Kidney epithelial cell (primary cell): Measurements from ENCODE around the gene RASL11A. TPM values are rescaled to one million over a fixed set of nuclear protein-coding genes. Genes with fewer than 3 reads are reported as not detected.

Experiments
- DNase-seq: peaks from one replicate; pipeline ENCODE4 v3.0.0-alpha.2; 2010; ENCODE audit warnings: low read depth
- H3K27me3 ChIP-seq: 2 replicates; pipeline ENCODE4 v1.6.0; 2011; ENCODE audit warnings: low read length; ENCODE audit not compliant: control insufficient read depth, insufficient read depth
- H3K36me3 ChIP-seq: 2 replicates; pipeline ENCODE4 v1.5.1; 2011; ENCODE audit warnings: low read length; ENCODE audit not compliant: control insufficient read depth, insufficient read depth
- H3K4me3 ChIP-seq: 2 replicates; pipeline ENCODE4 v1.5.1; 2011; ENCODE audit warnings: low read depth, mild to moderate bottlenecking, control low read depth, low read length
- CTCF ChIP-seq: IDR thresholded peaks from 2 replicates; pipeline ENCODE4 v1.5.1; 2011; ENCODE audit warnings: mild to moderate bottlenecking, moderate library complexity, low read length, control low read depth, inconsistent platforms; ENCODE audit not compliant: insufficient read depth, poor library complexity, severe bottlenecking
- total RNA-seq: library from RNA; depleted of rRNA; stranded (reverse); fragments of >200 nt; gene quantifications from 2 replicates; pipeline ENCODE4 v1.2.3, GENCODE V29; 2015

The RASL11A gene
- total RNA-seq, 1 donor from 2014 or later = 1.6 TPM

- Histone ChIP-seq H3K27me3 (no peaks in the 10 kb centered on the region), H3K36me3 (no peaks in the 10 kb centered on the region), H3K4me3 (no peak overlapping the region)
- no peak for DNase-seq
- no peak for TF ChIP-seq CTCF
Measured at GRCh38 chr13:27263438-27263837, 7.2 kb upstream of the RASL11A start.

- H3K4me3 ChIP-seq = no peak overlapping the region
- no peaks in the 10 kb centered on the region for H3K27me3 ChIP-seq
- DNase-seq = no peak
- no peak for TF ChIP-seq CTCF
- no peaks in the 10 kb centered on the region for H3K36me3 ChIP-seq
Measured at GRCh38 chr13:27264181-27264580, 6.4 kb upstream of the RASL11A start.

GRCh38 chr13:27264648-27265047 is 6.0 kb upstream of the RASL11A start:
- no peak for DNase-seq
- TF ChIP-seq CTCF = no peak
- H3K36me3 ChIP-seq = no peaks in the 10 kb centered on the region
- H3K27me3 ChIP-seq = no peaks in the 10 kb centered on the region
- no peak overlapping the region for H3K4me3 ChIP-seq

- no peaks in the 10 kb centered on the region for H3K36me3 ChIP-seq
Measured at GRCh38 chr13:27266917-27267316, 3.7 kb upstream of the RASL11A start.

GRCh38 chr13:27267596-27267995 is 3.0 kb upstream of the RASL11A start:
- Histone ChIP-seq H3K27me3 (no peaks in the 10 kb centered on the region), H3K36me3 (no peaks in the 10 kb centered on the region), H3K4me3 (no peak overlapping the region)
- DNase-seq = no peak
- TF ChIP-seq CTCF = no peak

More at GRCh38 chr13:27266917-27267316, 3.7 kb upstream of the RASL11A start:
- Histone ChIP-seq H3K27me3 (no peaks in the 10 kb centered on the region), H3K4me3 (no peak overlapping the region)
- DNase-seq = no peak
- TF ChIP-seq CTCF = no peak

GRCh38 chr13:27269114-27269665 is 1.4 kb upstream of the RASL11A start:
- TF ChIP-seq CTCF = no peak
- H3K27me3 ChIP-seq = peaks cover under 1% of the 10 kb centered on the region
- no peak overlapping the region for H3K4me3 ChIP-seq
- H3K36me3 ChIP-seq = no peaks in the 10 kb centered on the region
- DNase-seq = no peak
